Activated naive CD4-positive, alpha-beta T cell treated with anti-CD3 and anti-CD28 coated beads for 36 hours (primary cell): Measurements from ENCODE around the gene NPPC. TPM values are rescaled to one million over a fixed set of nuclear protein-coding genes. Genes with fewer than 3 reads are reported as not detected.
A peak's percentile ranks its signal among the peaks of the same experiment; 100 is the strongest.

Experiments used
- CTCF ChIA-PET: fragments of 350-600 bp; sonication (Branson Sonifier 250); formaldehyde crosslinking; loops from one replicate; lab custom pipeline; 2021; ENCODE audit warnings: antibody characterized with exemption; lab: Charles Lee
- DNase-seq: peaks from one replicate; pipeline ENCODE4 v3.0.0-alpha.2; 2020
- H3K27ac Mint-ChIP-seq: one replicate; pipeline ENCODE4 v1.8.0; 2021; ENCODE audit warnings: mild to moderate bottlenecking, mixed read lengths
- H3K27me3 Mint-ChIP-seq: one replicate; pipeline ENCODE4 v1.8.0; 2021; ENCODE audit warnings: low read depth, mixed read lengths
- H3K36me3 Mint-ChIP-seq: one replicate; pipeline ENCODE4 v1.8.0; 2021; ENCODE audit warnings: low read depth, mixed read lengths
- H3K4me1 Mint-ChIP-seq: one replicate; pipeline ENCODE4 v1.8.0; 2021; ENCODE audit warnings: low read depth, mixed read lengths
- H3K4me3 Mint-ChIP-seq: one replicate; pipeline ENCODE4 v1.8.0; 2021; ENCODE audit warnings: mild to moderate bottlenecking, moderate library complexity, mixed read lengths
- H3K9me3 Mint-ChIP-seq: one replicate; pipeline ENCODE4 v1.8.0; 2021; ENCODE audit warnings: mixed read lengths
- intact Hi-C: fragments of 100-400 bp; cut with micrococcal nuclease; formaldehyde crosslinking; loops from one replicate; pipeline ENCODE4 v1.15.1; 2023
- total RNA-seq, 2 experiments: library from RNA; stranded (reverse); gene quantifications; one replicate each; pipeline ENCODE4 v1.2.3, GENCODE V29; 2021

The NPPC gene, protein sequence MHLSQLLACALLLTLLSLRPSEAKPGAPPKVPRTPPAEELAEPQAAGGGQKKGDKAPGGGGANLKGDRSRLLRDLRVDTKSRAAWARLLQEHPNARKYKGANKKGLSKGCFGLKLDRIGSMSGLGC
- 1 to 10 TPM in 1 of 2 experiments, under 1 TPM in 1; 0.57 to 1.2 TPM for total RNA-seq

DNA sequence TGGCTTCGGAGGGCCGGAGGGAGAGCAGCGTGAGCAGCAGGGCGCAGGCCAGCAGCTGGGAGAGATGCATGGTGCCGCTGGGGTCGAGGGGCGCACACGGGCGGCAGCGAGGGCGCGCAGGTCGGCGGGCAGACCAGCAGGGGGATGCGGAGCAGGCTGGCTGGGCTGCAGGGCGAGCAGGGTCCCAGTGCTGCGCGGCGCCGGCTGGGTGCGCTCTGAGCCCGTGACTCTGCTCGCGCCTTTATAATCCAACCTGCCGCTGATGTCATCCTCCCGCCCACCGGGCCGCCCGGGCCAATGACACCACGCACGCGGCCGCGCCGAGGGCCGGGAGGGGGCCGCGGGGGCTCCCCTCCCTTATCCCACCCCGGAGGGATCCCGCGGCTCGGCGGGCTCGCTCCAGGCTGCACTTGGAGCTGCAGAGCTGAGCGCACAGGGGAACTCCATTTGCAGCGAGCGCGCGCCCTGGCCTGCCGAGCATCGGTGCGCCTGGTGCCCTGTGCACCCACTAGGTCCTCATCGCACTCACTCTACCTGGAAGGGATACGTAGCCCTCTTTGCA is at the start of gene NPPC:
Gene NPPC (minus strand): TSS at position 217 of the 562 bp plus-strand sequence. CDS start 147 bp downstream, at position 70.
- H3K36me3 Mint-ChIP-seq, result no peaks in the 10 kb centered on the region

DNA sequence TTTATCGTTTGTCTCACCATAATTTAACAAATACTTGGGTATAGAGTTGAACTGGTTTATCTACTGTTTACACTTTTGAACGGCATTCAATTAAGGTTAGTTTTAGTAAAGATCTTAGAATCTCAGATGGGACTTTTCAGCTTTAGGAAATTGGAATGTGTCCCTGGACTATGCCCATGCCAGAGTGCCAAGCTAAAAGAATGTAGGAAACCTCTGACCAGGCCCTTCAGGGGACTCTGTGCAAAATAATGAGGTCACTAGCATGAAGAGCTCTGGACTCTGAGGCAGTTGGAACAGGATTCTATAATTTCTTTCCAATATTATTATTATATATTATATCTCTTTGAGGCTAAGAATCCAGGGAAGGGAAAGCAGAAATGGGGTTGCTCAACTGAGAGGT is 48.8 kb upstream of the NPPC start:
- Mint-ChIP-seq H3K9me3 (no peaks in the 10 kb centered on the region), H3K4me3 (no peak overlapping the region), H3K36me3 (peaks cover 11% of the 10 kb centered on the region), H3K4me1 (peaks cover 11% of the 10 kb centered on the region), H3K27me3 (no peaks in the 10 kb centered on the region), H3K27ac (no peak overlapping the region)
- intact Hi-C loops, result no loop called here
- no peak for DNase-seq
- CTCF ChIA-PET, result interaction anchor here (0.5 kb wide), 1 partner anchor 329 kb away, joined by 4 read pairs; no protein-coding TSS in a partner anchor

More for the DNA sequence above, at the start of gene NPPC:
- Mint-ChIP-seq H3K27ac (no peak within 1 kb of the TSS), H3K27me3 (peaks cover 44% of the 10 kb centered on the region), H3K9me3 (no peaks in the 10 kb centered on the region), H3K4me3 (peak within 1 kb of the TSS; percentile 73), H3K4me1 (peaks cover 9% of the 10 kb centered on the region)
- intact Hi-C loops, result loop anchor here (1.0 to 10.0 kb wide), 6 partner anchors 36 to 599 kb away; partner anchors contain the start of genes CHRND, DIS3L2 and PRSS56
- DNase-seq, result peak; percentile 86
- CTCF ChIA-PET, result interaction anchor here (0.6 to 4.2 kb wide), 21 partner anchors 9 to 514 kb away, joined by 3 to 49 read pairs (median 3); no protein-coding TSS in a partner anchor

DNA sequence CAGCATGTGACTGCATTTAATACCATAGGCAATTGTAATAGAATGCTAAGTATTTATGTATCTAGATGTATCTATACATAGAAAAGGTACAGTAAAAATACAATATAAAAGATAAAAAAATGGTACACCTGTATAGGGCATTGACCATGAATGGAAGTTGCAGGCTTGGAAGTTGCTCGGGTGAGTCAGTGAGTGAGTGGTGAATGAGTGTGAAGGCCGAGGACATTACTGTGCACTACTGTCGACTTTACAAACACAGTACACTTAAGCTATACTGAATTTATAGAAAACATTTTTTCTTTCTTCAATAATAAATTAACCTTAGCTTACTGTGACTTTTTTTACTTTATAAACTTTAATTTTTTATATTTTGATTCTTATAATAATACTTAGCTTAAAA is 44.3 kb upstream of the NPPC start:
- H3K27ac Mint-ChIP-seq, result no peak overlapping the region
- no peak for DNase-seq
- peaks cover 5% of the 10 kb centered on the region for H3K9me3 Mint-ChIP-seq
- intact Hi-C loops, result no loop called here
- peaks cover 12% of the 10 kb centered on the region for H3K36me3 Mint-ChIP-seq
- H3K4me1 Mint-ChIP-seq, result peaks cover 18% of the 10 kb centered on the region
- no peak overlapping the region for H3K4me3 Mint-ChIP-seq
- no peaks in the 10 kb centered on the region for H3K27me3 Mint-ChIP-seq
- CTCF ChIA-PET, result no interaction called here

DNA sequence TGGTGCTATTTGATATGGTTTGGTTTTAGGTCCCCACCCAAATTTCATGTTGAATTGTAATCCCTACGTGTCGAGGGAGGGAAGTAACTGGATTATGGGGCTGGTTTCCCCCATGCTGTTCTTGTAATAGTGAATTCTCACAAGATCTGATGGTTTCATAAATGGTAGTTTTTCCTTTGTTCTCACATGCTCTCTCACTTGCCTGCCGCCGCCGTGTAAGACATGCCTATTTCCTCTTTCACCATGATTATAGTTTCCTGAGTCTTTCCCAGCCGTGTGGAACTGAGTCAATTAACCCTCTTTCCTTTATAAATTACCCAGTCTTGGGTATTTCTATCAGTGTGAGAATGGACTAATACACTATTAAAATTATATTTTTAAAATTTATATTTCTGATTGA is 42.6 kb upstream of the NPPC start:
- H3K27me3 Mint-ChIP-seq, result no peaks in the 10 kb centered on the region
- H3K27ac Mint-ChIP-seq, result no peak overlapping the region
- intact Hi-C loops, result no loop called here
- H3K4me1 Mint-ChIP-seq, result peaks cover 29% of the 10 kb centered on the region
- CTCF ChIA-PET, result no interaction called here
- H3K9me3 Mint-ChIP-seq, result peaks cover 5% of the 10 kb centered on the region
- peaks cover 12% of the 10 kb centered on the region for H3K36me3 Mint-ChIP-seq
- DNase-seq, result no peak
- H3K4me3 Mint-ChIP-seq, result no peak overlapping the region

DNA sequence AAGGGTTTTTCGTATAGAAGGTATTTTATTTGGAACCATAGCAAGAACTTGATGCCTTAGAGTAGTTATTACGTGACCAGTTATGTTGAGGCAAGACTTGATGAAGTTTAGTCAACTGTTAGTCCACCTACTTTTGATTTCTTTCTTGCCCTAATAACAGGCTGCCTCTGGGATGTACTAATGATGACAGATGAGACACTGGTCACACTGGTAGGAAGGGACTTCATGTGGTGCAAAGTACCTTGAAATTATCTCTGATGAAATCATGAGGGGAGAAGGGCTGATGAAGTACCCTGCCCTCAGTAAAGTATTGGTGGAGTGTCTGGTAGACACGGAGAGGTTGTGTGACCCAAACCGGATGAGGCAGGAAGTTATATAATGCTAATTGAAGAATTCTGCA is 40.7 kb upstream of the NPPC start:
- Mint-ChIP-seq H3K36me3 (peaks cover 10% of the 10 kb centered on the region), H3K27me3 (no peaks in the 10 kb centered on the region), H3K9me3 (peaks cover 5% of the 10 kb centered on the region), H3K27ac (no peak overlapping the region), H3K4me1 (peaks cover 39% of the 10 kb centered on the region), H3K4me3 (no peak overlapping the region)
- CTCF ChIA-PET, result interaction anchor here (0.7 kb wide), 1 partner anchor 386 kb away, joined by 3 read pairs; no protein-coding TSS in a partner anchor
- intact Hi-C loops, result no loop called here
- DNase-seq, result no peak

DNA sequence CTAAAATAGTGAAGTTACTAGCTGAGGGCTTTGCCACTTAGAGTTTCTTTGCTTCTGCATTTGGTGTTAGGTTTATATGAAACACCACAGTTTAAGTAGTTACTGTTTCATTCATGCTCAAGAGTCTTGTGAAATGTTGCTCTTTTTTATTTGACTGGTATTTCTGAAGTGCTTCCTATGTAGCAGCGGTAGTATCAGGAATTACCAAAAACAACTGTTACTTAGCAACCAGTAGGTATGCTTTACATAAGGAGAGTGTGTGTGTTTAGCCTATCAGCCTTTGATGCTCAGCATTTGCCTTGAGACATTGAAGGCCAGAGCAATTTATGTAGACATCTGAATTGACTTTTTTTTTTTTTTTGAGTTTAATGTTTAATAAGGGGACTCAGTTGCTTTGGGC is 38.9 kb upstream of the NPPC start:
- no peaks in the 10 kb centered on the region for H3K27me3 Mint-ChIP-seq
- no peak overlapping the region for H3K27ac Mint-ChIP-seq
- intact Hi-C loops, result no loop called here

DNA sequence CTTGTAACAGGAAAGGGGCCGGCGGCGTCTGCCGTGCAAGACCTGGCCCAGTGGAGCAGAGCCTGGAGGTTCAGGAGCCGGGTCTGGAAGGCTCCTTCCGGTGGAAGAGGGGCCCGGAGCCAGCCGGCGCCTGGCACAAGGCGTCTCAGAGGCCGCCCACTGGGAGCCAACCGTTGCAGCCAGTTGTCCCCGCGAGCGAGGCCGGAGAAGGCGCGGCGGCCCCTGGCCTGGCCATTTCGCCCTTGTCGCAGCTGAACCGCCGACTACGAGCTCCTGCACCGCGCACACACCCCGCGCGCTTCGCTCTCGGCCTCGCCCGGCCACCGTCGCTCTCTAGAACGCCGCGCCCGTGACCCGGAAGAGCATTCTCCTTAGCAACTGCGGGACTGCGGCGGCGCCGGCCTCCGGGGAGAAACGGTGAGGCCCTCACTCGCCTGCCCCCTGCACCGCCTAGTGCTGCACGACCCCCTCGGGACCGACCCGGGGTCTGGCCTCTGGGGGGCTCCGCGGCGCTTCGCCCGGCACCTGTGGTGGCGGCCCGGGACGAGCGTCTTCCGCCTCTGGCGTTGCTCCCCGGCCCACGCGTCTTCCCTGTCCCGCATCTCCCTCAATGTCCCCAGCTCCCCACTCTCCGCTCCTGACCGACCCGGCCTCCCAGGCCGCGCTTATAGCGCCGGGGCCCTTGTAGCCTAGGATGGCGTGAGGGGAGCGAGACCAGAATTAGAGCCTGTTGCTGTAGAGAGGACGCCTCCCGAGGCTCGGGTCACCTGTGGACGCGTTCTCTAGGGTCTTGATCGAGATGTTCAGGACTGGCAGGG is 35.4 kb upstream of the NPPC start, which contains the start of gene DIS3L2:
Gene DIS3L2 (plus strand): TSS at position 365 of the 818 bp plus-strand sequence. CDS start 53,215 bp downstream, outside the sequence.
- H3K36me3 Mint-ChIP-seq, result peaks cover 5% of the 10 kb centered on the region
- no peaks in the 10 kb centered on the region for H3K27me3 Mint-ChIP-seq
- H3K27ac Mint-ChIP-seq, result peak within 1 kb of the TSS; percentile 86
- intact Hi-C loops, result loop anchor here (1.0 to 5.0 kb wide), 4 partner anchors 34 to 589 kb away; partner anchors contain the start of genes EIF4E2, NPPC, PDE6D and TIGD1
- no peaks in the 10 kb centered on the region for H3K9me3 Mint-ChIP-seq
- DNase-seq, result peak; percentile 82
- CTCF ChIA-PET, result interaction anchor here (1.2 kb wide), 1 partner anchor 19 kb away, joined by 3 read pairs; no protein-coding TSS in a partner anchor
- peak within 1 kb of the TSS; percentile 84 for H3K4me3 Mint-ChIP-seq
- H3K4me1 Mint-ChIP-seq, result peaks cover 31% of the 10 kb centered on the region

More for the DNA sequence above, 38.9 kb upstream of the NPPC start:
- no peak for DNase-seq
- no peak overlapping the region for H3K4me3 Mint-ChIP-seq
- peaks cover 45% of the 10 kb centered on the region for H3K4me1 Mint-ChIP-seq
- H3K9me3 Mint-ChIP-seq, result peaks cover 5% of the 10 kb centered on the region
- H3K36me3 Mint-ChIP-seq, result peaks cover 9% of the 10 kb centered on the region
- CTCF ChIA-PET, result no interaction called here

DNA sequence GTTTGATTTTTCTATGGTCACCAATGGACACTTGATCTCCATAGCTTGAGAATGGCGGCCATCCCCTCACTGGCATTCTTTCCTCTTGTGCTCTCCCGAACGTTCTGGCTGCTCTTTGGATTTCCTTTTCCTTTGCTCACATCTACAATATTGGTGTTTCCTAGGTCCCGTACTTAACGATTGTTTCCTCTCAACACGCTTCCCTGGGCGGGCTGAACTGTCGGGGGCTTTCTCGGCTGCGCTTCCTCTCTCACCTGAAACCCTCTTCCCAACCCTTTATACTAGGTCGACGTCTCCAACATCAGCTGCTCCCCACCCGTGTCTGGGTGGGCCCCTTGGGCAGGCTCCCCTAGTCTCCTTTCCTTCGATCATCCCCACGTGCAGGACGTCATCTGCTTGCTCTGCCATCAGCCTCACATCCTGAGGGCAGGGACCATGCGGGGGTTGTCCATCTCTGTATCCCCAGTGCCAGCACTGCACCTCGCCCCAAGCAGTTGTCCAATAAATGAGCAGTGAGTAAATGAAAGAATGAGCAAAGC is 34.7 kb upstream of the NPPC start:
- Mint-ChIP-seq H3K27me3 (no peaks in the 10 kb centered on the region), H3K4me1 (peaks cover 31% of the 10 kb centered on the region), H3K36me3 (peaks cover 5% of the 10 kb centered on the region), H3K27ac (peak overlapping the region; percentile 86), H3K9me3 (no peaks in the 10 kb centered on the region), H3K4me3 (peak overlapping the region; percentile 84)
- no peak for DNase-seq
- intact Hi-C loops, result loop anchor here (1.0 to 5.0 kb wide), 4 partner anchors 34 to 589 kb away; partner anchors contain the start of genes EIF4E2, NPPC, PDE6D and TIGD1
- CTCF ChIA-PET, result no interaction called here

DNA sequence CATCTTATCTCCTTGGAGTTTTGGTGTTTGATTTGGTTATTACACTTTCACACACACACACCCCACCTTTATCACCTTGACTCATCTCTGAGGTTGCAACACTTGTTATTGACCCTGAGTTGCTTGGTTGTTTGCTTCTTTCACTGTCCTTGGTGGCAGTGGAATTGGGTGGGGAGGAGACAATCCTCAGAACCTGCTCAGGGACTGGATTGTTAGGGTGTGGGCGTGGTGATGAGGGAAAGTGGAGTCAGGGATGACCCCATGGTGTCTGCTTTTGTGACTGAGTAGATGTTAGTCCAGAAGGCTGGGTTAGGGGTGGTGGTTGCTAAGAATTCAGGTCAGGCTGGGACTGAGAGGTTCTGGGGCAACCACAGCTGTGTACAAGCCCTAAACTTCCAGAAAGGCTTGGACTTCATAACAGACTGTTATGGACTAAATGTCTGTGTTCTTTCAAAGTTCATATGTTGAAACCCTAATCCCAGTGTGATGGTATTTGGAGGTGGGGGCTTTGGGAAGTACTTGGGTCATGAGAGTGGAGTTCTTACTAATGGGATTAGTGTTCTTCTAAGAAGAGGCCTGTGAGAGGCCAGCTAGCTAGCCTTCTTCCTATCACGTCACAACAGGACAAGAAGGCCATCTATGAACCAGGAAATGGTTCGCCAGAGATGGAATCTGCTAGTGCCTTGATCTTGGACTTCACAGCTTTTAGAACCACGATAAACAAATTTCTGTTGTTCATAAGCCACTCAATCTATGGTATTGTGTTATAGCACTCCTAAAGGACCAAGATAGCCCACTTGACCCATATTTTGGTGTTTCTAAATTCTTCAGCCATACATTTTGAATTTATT is 31.9 kb upstream of the NPPC start:
- H3K36me3 Mint-ChIP-seq, result peaks cover 5% of the 10 kb centered on the region
- peaks cover 13% of the 10 kb centered on the region for H3K4me1 Mint-ChIP-seq
- no peak overlapping the region for H3K27ac Mint-ChIP-seq
- no peak for DNase-seq
- intact Hi-C loops, result no loop called here
- no peak overlapping the region for H3K4me3 Mint-ChIP-seq
- peaks cover 3% of the 10 kb centered on the region for H3K27me3 Mint-ChIP-seq
- CTCF ChIA-PET, result interaction anchor here (0.7 kb wide), 1 partner anchor 489 kb away, joined by 5 read pairs; no protein-coding TSS in a partner anchor
- no peaks in the 10 kb centered on the region for H3K9me3 Mint-ChIP-seq

DNA sequence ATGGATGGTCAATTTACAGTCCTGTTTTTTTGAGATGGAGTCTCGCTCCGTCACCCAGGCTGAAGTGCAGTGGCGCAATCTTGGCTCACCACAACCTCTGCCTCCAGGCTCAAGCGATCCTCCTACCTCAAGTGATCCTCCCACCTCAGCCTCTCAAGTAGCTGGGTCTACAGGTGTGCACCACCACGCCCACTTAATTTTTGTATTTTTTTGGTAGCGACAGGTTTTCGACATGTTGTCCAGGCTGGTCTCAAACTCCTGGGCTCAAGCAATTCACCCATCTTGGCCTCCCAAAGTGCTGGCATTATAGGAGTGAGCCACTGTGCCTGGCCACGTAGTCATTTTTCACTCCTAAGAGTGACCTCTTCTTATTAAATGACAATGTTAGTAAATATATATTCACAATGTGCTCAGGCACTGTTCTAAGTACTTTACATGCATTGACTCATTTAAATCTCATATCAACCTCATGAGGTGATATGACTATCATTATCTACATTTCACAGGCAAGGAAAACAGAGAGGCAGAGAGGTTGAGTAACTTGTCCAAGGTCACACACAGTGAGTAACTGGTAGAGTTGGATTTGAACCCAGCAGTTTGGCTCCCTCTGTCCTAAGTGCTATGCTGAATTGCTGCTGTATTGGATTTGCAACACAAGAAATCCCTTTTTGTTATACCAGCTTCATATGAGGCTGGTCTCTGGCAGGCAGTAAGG is 29.7 kb upstream of the NPPC start:
- Mint-ChIP-seq H3K36me3 (peaks cover 2% of the 10 kb centered on the region), H3K4me3 (no peak overlapping the region), H3K4me1 (peaks cover 3% of the 10 kb centered on the region), H3K9me3 (no peaks in the 10 kb centered on the region), H3K27me3 (peaks cover 4% of the 10 kb centered on the region), H3K27ac (no peak overlapping the region)
- CTCF ChIA-PET, result interaction anchor here (0.7 kb wide), 1 partner anchor 25 kb away, joined by 4 read pairs; no protein-coding TSS in a partner anchor
- intact Hi-C loops, result no loop called here
- no peak for DNase-seq
